Vagina (tissue), 2 donors: Measurements from ENCODE around the gene GDF3. TPM values are rescaled to one million over a fixed set of nuclear protein-coding genes. Genes with fewer than 3 reads are reported as not detected.

ENCODE experiments used
- DNase-seq, 2 donors: peaks; one replicate each; pipeline ENCODE4 v3.0.0-alpha.2; 2017; ENCODE audit errors: extremely low spot score in 2 of 2
- H3K27ac ChIP-seq: fragments of 200-600 bp; sonication (generic); one replicate; pipeline ENCODE4 v1.5.1; 2019
- H3K27me3 ChIP-seq: fragments of 200-600 bp; sonication (generic); one replicate; pipeline ENCODE4 v1.5.1; 2019
- H3K36me3 ChIP-seq, 2 donors: fragments of 200-600 bp; sonication (generic); one replicate each; pipeline ENCODE4 v1.5.1; 2017 to 2019
- H3K4me1 ChIP-seq: fragments of 200-600 bp; sonication (generic); one replicate; pipeline ENCODE4 v1.5.1; 2019
- H3K4me3 ChIP-seq, 2 donors: fragments of 200-600 bp; sonication (generic); 1 replicate in 1 of 2; 2 replicates in 1 of 2; pipeline ENCODE4 v1.5.1; 2016 to 2019
- H3K9me3 ChIP-seq: fragments of 200-600 bp; sonication (generic); one replicate; pipeline ENCODE4 v1.5.1; 2019
- POLR2A ChIP-seq, 2 donors: fragments of 450-650 bp; IDR thresholded peaks; one replicate each; pipeline ENCODE4 v1.6.1; 2017; ENCODE audit warnings: antibody characterized with exemption in 2 of 2, mild to moderate bottlenecking in 2 of 2, moderate library complexity in 2 of 2
- POLR2AphosphoS5 ChIP-seq, 2 donors: sonication (generic); formaldehyde crosslinking; IDR thresholded peaks; one replicate each; pipeline ENCODE4 v1.9.0; 2017; ENCODE audit warnings: antibody characterized with exemption in 2 of 2, mild to moderate bottlenecking in 2 of 2, low read depth in 1 of 2; ENCODE audit not compliant: insufficient read depth in 1 of 2
- intact Hi-C: fragments of 100-400 bp; cut with DNase I; formaldehyde crosslinking; loops from one replicate; pipeline ENCODE4 v1.15.1; 2023
- total RNA-seq: library from RNA; depleted of rRNA; stranded (reverse); fragments of >200 nt; gene quantifications from one replicate; pipeline ENCODE4 v1.2.3, GENCODE V29; 2016
- TF ChIP-seq, protein P1 (sequence below), 3 experiments: fragments of 450-650 bp in 2 of 3; fragments of 200-600 bp in 1 of 3; sonication (generic) in 1 of 3; IDR thresholded peaks; one replicate each; pipeline ENCODE4 v1.5.1; 2017 to 2019; ENCODE audit warnings: antibody characterized with exemption in 3 of 3, mild to moderate bottlenecking in 2 of 3, moderate library complexity in 2 of 3

Gene GDF3
- total RNA-seq, 1 donor from 2014 or later = not detected

GRCh38 chr12:7723926-7724325, 28.4 kb upstream of the GDF3 start:
- H3K27ac ChIP-seq = no peak overlapping the region
- H3K9me3 ChIP-seq = no peaks in the 10 kb centered on the region
- intact Hi-C loops = no loop called here
- TF ChIP-seq, protein P1, sequence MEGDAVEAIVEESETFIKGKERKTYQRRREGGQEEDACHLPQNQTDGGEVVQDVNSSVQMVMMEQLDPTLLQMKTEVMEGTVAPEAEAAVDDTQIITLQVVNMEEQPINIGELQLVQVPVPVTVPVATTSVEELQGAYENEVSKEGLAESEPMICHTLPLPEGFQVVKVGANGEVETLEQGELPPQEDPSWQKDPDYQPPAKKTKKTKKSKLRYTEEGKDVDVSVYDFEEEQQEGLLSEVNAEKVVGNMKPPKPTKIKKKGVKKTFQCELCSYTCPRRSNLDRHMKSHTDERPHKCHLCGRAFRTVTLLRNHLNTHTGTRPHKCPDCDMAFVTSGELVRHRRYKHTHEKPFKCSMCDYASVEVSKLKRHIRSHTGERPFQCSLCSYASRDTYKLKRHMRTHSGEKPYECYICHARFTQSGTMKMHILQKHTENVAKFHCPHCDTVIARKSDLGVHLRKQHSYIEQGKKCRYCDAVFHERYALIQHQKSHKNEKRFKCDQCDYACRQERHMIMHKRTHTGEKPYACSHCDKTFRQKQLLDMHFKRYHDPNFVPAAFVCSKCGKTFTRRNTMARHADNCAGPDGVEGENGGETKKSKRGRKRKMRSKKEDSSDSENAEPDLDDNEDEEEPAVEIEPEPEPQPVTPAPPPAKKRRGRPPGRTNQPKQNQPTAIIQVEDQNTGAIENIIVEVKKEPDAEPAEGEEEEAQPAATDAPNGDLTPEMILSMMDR (IDR thresholded peaks at IDR 0.05) = no peak
- H3K36me3 ChIP-seq = no peaks in the 10 kb centered on the region
- no peaks in the 10 kb centered on the region for H3K4me1 ChIP-seq
- H3K27me3 ChIP-seq = no peaks in the 10 kb centered on the region
- no peak for DNase-seq
- no peak overlapping the region for H3K4me3 ChIP-seq

- intact Hi-C loops = no loop called here
- H3K27ac ChIP-seq = no peak overlapping the region
These were observed 24.6 kb upstream of the GDF3 start for GRCh38 chr12:7719946-7720730.

DNA sequence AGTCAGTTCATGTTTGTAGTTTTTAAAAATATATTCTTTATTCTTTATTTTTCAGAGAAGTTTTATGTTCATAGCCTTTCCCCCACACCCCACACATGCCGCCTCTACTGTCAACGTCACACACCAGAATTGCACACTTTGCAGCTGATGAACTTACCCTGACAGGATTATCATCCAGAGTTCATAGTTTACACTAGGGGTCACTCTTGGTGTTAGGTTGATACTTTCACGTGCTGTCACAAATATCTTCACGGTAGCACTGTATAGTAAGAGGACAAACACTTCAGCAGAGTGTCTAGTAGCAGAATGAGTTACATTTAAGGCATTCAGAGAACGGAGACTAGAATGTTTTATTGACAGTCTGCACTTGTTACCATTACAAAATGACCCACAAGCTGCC, 20.8 kb upstream of the GDF3 start:
- no peaks in the 10 kb centered on the region for H3K36me3 ChIP-seq
- no peak overlapping the region for H3K4me3 ChIP-seq
- H3K27me3 ChIP-seq = no peaks in the 10 kb centered on the region
- no peaks in the 10 kb centered on the region for H3K9me3 ChIP-seq
- H3K27ac ChIP-seq = no peak overlapping the region
- H3K4me1 ChIP-seq = no peaks in the 10 kb centered on the region
- no peak for DNase-seq
- intact Hi-C loops = no loop called here
- TF ChIP-seq, protein P1 (IDR thresholded peaks at IDR 0.05) = no peak
- no peak for TF ChIP-seq POLR2A (IDR thresholded peaks at IDR 0.05)

More at GRCh38 chr12:7719946-7720730, 24.6 kb upstream of the GDF3 start:
- Histone ChIP-seq H3K4me1 (no peaks in the 10 kb centered on the region), H3K4me3 (no peak overlapping the region), H3K9me3 (no peaks in the 10 kb centered on the region), H3K27me3 (no peaks in the 10 kb centered on the region), H3K36me3 (no peaks in the 10 kb centered on the region)
- no peak for TF ChIP-seq POLR2AphosphoS5 (IDR thresholded peaks at IDR 0.05; ENCODE audit: insufficient read depth in 1 of 2, low read depth in 1 of 2)
- no peak for TF ChIP-seq POLR2A (IDR thresholded peaks at IDR 0.05)
- TF ChIP-seq, protein P1 (IDR thresholded peaks at IDR 0.05) = no peak
- no peak for DNase-seq

DNA sequence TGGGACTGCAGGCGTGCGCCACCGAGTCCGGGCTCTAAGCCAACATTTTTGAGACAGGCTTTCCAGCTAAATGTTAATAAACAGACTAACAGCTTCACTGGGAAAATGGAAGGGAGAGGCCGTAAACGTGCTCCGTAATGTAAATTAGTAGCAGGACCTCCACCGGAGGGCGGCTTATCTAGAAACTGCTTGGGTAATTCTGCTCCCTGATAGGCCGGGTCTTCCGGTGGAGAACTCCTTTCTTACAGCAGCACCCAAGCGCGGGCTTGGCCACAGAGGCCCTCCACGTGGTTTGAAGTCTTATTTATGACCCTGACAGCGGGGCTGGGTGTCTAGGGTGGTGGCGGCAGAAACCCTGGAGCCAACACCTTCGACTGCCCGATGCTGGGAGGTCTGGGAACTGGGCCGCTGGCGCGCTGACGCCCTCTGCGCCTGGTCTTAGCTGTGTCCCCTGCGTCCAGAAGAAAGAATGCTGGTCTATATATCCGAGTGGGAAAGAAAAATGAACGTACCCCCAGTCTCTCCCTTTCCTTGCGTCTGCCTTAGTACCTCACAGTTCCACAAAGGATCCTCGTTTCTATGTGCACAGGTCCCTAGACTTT, 17.4 kb upstream of the GDF3 start:
- intact Hi-C loops = no loop called here
- no peaks in the 10 kb centered on the region for H3K36me3 ChIP-seq
- no peak overlapping the region for H3K4me3 ChIP-seq
- DNase-seq = no peak
- H3K27ac ChIP-seq = no peak overlapping the region
- H3K9me3 ChIP-seq = no peaks in the 10 kb centered on the region
- no peak for TF ChIP-seq POLR2A (IDR thresholded peaks at IDR 0.05)
- TF ChIP-seq POLR2AphosphoS5 (IDR thresholded peaks at IDR 0.05; ENCODE audit: insufficient read depth in 1 of 2, low read depth in 1 of 2) = no peak
- TF ChIP-seq, protein P1 (IDR thresholded peaks at IDR 0.05) = no peak
- H3K27me3 ChIP-seq = no peaks in the 10 kb centered on the region
- no peaks in the 10 kb centered on the region for H3K4me1 ChIP-seq

DNA sequence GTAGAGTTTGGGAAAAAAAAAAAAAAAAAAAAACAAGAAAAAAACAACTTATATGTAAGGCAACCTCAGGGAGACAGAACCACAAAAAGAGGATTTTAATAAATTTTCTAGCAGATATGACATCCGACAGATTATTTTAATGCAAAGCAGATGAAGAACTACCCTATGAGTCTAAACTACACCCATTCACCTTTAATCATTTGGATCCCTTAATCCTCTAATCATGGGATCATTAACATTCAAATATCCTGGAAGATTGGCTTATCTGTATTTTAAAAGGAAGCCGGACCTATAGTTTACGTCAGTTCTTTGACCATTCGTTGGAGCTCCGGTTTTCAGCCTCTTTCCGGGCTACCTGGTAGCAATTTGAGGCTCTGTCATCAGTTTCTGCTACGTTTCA, 15.6 kb upstream of the GDF3 start, which contains the start of gene DPPA3:
Gene DPPA3, plus strand, starts transcription at position 301 of the 400 bp plus-strand sequence. CDS start 138 bp downstream, outside the sequence.
- Histone ChIP-seq H3K4me1 (no peaks in the 10 kb centered on the region), H3K36me3 (no peaks in the 10 kb centered on the region), H3K27me3 (no peaks in the 10 kb centered on the region), H3K4me3 (no peak within 1 kb of the TSS), H3K27ac (no peak within 1 kb of the TSS), H3K9me3 (no peaks in the 10 kb centered on the region)
- intact Hi-C loops = no loop called here
- TF ChIP-seq, protein P1 (IDR thresholded peaks at IDR 0.05) = no peak
- TF ChIP-seq POLR2AphosphoS5 (IDR thresholded peaks at IDR 0.05; ENCODE audit: insufficient read depth in 1 of 2, low read depth in 1 of 2) = no peak
- TF ChIP-seq POLR2A (IDR thresholded peaks at IDR 0.05) = no peak
- DNase-seq = no peak
